NCI-H1048 (cell line): ENCODE measurements around the gene DCAF4L1.

Experiments used
- DNase-seq: peaks from one replicate; lab custom pipeline; 2025; lab: John Stamatoyannopoulos, UW

Gene DCAF4L1

GRCh38 chr4:41990365-41991111 is 9.0 kb downstream of the DCAF4L1 start, which contains the start of gene SLC30A9:
Gene SLC30A9, plus strand, starts transcription at chr4:41990530. Its CDS starts 122 bp downstream, at chr4:41990652.
- peak; percentile 88 for DNase-seq

- DNase-seq = no peak
Observed at GRCh38 chr4:41991916-41992767, 10.6 kb downstream of the DCAF4L1 start.

- no peak for DNase-seq
Observed at GRCh38 chr4:41992967-41993857, 11.7 kb downstream of the DCAF4L1 start.

- DNase-seq = no peak
Observed at GRCh38 chr4:41994461-41994985, 13.0 kb downstream of the DCAF4L1 start.

GRCh38 chr4:41998019-41998418 is 16.5 kb downstream of the DCAF4L1 start:
- DNase-seq = no peak

GRCh38 chr4:41999321-41999720 is 17.8 kb downstream of the DCAF4L1 start:
- no peak for DNase-seq

- no peak for DNase-seq
Observed at GRCh38 chr4:42008011-42008786, 26.6 kb downstream of the DCAF4L1 start.

GRCh38 chr4:42015438-42015837 is 33.9 kb downstream of the DCAF4L1 start:
- DNase-seq = no peak

GRCh38 chr4:42018451-42018850 is 36.9 kb downstream of the DCAF4L1 start:
- no peak for DNase-seq
